HepG2 (cell line): Measurements from ENCODE around the gene E2F3. TPM values are rescaled to one million over a fixed set of nuclear protein-coding genes. Genes with fewer than 3 reads are reported as not detected.

Experiments
- AKAP8 ChIP-seq: sonication (generic); formaldehyde crosslinking; IDR thresholded peaks from 2 replicates; pipeline ENCODE4 v1.5.1; 2020; ENCODE audit warnings: mild to moderate bottlenecking, missing genetic modification reagents
- ARID2 ChIP-seq: sonication (generic); formaldehyde crosslinking; IDR thresholded peaks from 2 replicates; pipeline ENCODE4 v1.8.1; 2022; ENCODE audit warnings: mild to moderate bottlenecking, missing genetic modification reagents, borderline replicate concordance
- ASH2L ChIP-seq: fragments of 300-600, 200-600 bp; sonication (generic); IDR thresholded peaks from 2 replicates; pipeline ENCODE4 v1.7.0; 2017; ENCODE audit warnings: low read depth, mild to moderate bottlenecking, moderate library complexity, mixed read lengths, low read length; ENCODE audit not compliant: insufficient read length
- FOXA1 ChIP-seq, 2 experiments: fragments of 450-650 bp in 1 of 2; sonication (generic) in 1 of 2; formaldehyde crosslinking in 1 of 2; IDR thresholded peaks; 2 replicates each; pipeline versions ENCODE4 v1.4.0 to v1.6.1; 2016 to 2020; ENCODE audit warnings: missing genetic modification reagents in 1 of 2
- HDAC2 ChIP-seq: sonication (generic); formaldehyde crosslinking; IDR thresholded peaks from 2 replicates; pipeline ENCODE4 v1.4.0; 2020; ENCODE audit warnings: missing genetic modification reagents
- HMG20B ChIP-seq: conservative IDR thresholded peaks from 2 replicates; pipeline ENCODE4 v1.6.1; 2016; ENCODE audit warnings: missing genetic modification reagents, missing compliant biosample characterization
- HOMEZ ChIP-seq: IDR thresholded peaks from 2 replicates; pipeline ENCODE4 v1.6.1; 2016; ENCODE audit warnings: low read depth
- HOXA7 ChIP-seq: sonication (generic); formaldehyde crosslinking; IDR thresholded peaks from 2 replicates; pipeline ENCODE4 v1.8.1; 2022; ENCODE audit warnings: mild to moderate bottlenecking, missing genetic modification reagents, moderate library complexity
- MIER2 ChIP-seq: IDR thresholded peaks from 2 replicates; pipeline ENCODE4 v1.6.1; 2016; ENCODE audit warnings: missing biosample characterization, missing genetic modification reagents
- MYC ChIP-seq: sonication (generic); formaldehyde crosslinking; IDR thresholded peaks from 2 replicates; pipeline ENCODE4 v1.9.0; 2021; ENCODE audit warnings: missing genetic modification reagents, borderline replicate concordance
- NFIB ChIP-seq: sonication (generic); formaldehyde crosslinking; IDR thresholded peaks from 2 replicates; pipeline ENCODE4 v1.9.0; 2021; ENCODE audit warnings: missing genetic modification reagents, mild to moderate bottlenecking, borderline replicate concordance
- NR1H2 ChIP-seq: sonication (generic); formaldehyde crosslinking; IDR thresholded peaks from 2 replicates; pipeline ENCODE4 v1.8.1; 2022; ENCODE audit warnings: low read depth, missing genetic modification reagents, borderline replicate concordance
- RBAK ChIP-seq: sonication (generic); formaldehyde crosslinking; IDR thresholded peaks from 2 replicates; pipeline ENCODE4 v1.5.1; 2020; ENCODE audit warnings: mild to moderate bottlenecking, missing genetic modification reagents
- SMYD3 ChIP-seq: sonication (generic); formaldehyde crosslinking; IDR thresholded peaks from 2 replicates; pipeline ENCODE4 v1.8.1; 2023; ENCODE audit warnings: mild to moderate bottlenecking, missing genetic modification reagents
- SNAPC2 ChIP-seq: sonication (generic); formaldehyde crosslinking; IDR thresholded peaks from 2 replicates; pipeline ENCODE4 v1.8.1; 2022; ENCODE audit warnings: mild to moderate bottlenecking, missing genetic modification reagents
- SPEN ChIP-seq: sonication (generic); formaldehyde crosslinking; IDR thresholded peaks from 2 replicates; pipeline ENCODE4 v1.5.1; 2020; ENCODE audit warnings: low read depth, mild to moderate bottlenecking, missing genetic modification reagents
- TFAP4 ChIP-seq: sonication (generic); IDR thresholded peaks from 2 replicates; pipeline ENCODE4 v1.6.1; 2016; ENCODE audit warnings: low read depth, borderline replicate concordance
- ZC3H4 ChIP-seq: sonication (generic); formaldehyde crosslinking; IDR thresholded peaks from 2 replicates; pipeline ENCODE4 v1.4.0; 2020; ENCODE audit warnings: missing genetic modification reagents, borderline replicate concordance
- ZNF124 ChIP-seq: sonication (generic); formaldehyde crosslinking; IDR thresholded peaks from 2 replicates; pipeline ENCODE4 v1.4.0; 2020; ENCODE audit warnings: missing genetic modification reagents
- ZNF256 ChIP-seq: sonication (generic); formaldehyde crosslinking; conservative IDR thresholded peaks from 2 replicates; pipeline ENCODE4 v1.4.0; 2020; ENCODE audit warnings: missing genetic modification reagents
- ZNF263 ChIP-seq: sonication (generic); formaldehyde crosslinking; IDR thresholded peaks from 2 replicates; pipeline ENCODE4 v1.4.0; 2020; ENCODE audit warnings: missing genetic modification reagents
- ZNF331 ChIP-seq: sonication (generic); formaldehyde crosslinking; IDR thresholded peaks from 2 replicates; pipeline ENCODE4 v1.4.0; 2020; ENCODE audit warnings: missing genetic modification reagents
- ZNF609 ChIP-seq: sonication (generic); formaldehyde crosslinking; IDR thresholded peaks from 2 replicates; pipeline ENCODE4 v1.4.0; 2020; ENCODE audit warnings: mild to moderate bottlenecking, missing genetic modification reagents, borderline replicate concordance
- ZNF616 ChIP-seq: sonication (generic); formaldehyde crosslinking; IDR thresholded peaks from 2 replicates; pipeline ENCODE4 v1.5.0; 2020; ENCODE audit warnings: low read depth, mild to moderate bottlenecking, missing genetic modification reagents
- ZNF746 ChIP-seq: sonication (generic); formaldehyde crosslinking; IDR thresholded peaks from 2 replicates; pipeline ENCODE4 v1.8.0; 2022; ENCODE audit warnings: mild to moderate bottlenecking, missing genetic modification reagents
- ZSCAN25 ChIP-seq: sonication (generic); formaldehyde crosslinking; IDR thresholded peaks from 2 replicates; pipeline ENCODE4 v1.8.0; 2022; ENCODE audit warnings: mild to moderate bottlenecking, missing genetic modification reagents
- ZZZ3 ChIP-seq: sonication (generic); formaldehyde crosslinking; IDR thresholded peaks from 2 replicates; pipeline ENCODE4 v1.4.0; 2020; ENCODE audit warnings: missing genetic modification reagents, mild to moderate bottlenecking, borderline replicate concordance
- polyA plus RNA-seq, 8 experiments: library from polyadenylated mRNA; depleted of rRNA in 3 of 8; stranded (reverse) in 7 of 8; unstranded in 1 of 8; fragments of >200 nt; fragmentation: Illumina TruSeq in 4 of 8; extraction: Trizol in 4 of 8; gene quantifications; 2 replicates each; pipeline versions ENCODE4 v1.2.1 to v1.2.3, GENCODE V29; 2011 to 2016; ENCODE audit warnings: low read depth in 4 of 8, missing spikeins in 1 of 8, mixed read lengths in 1 of 8; ENCODE audit not compliant: insufficient read depth in 1 of 8
- total RNA-seq, 5 experiments: library from RNA; depleted of rRNA; stranded (reverse); fragments of >200 nt; fragmentation: Illumina TruSeq; extraction: Trizol; gene quantifications; 2 replicates each; pipeline ENCODE4 v1.2.3, GENCODE V29; 2016; ENCODE audit warnings: low read depth in 1 of 5

E2F3 gene
- total and polyA plus RNA-seq, 2 of the 13 experiments (the other 11 are each of a cell fraction or from before 2014, with no cell fraction given) = 8.5 to 12.7 TPM

- TF ChIP-seq FOXA1 (IDR thresholded peaks at IDR 0.05) (no peak), FOXA1 (CRISPR knock-in tag; IDR thresholded peaks at IDR 0.05) (no peak), SPEN (CRISPR knock-in tag) (no peak), ZNF609 (CRISPR knock-in tag) (no peak), ZNF331 (0 out of 2 replicates have a peak, but pooled peaks have one; percentile 45), HOXA7 (CRISPR knock-in tag) (no peak), ZZZ3 (CRISPR knock-in tag) (no peak), MYC (no peak), ASH2L (peak; percentile 36), MIER2 (CRISPR knock-in tag) (no peak), ZC3H4 (no peak), HDAC2 (CRISPR knock-in tag) (no peak), NFIB (CRISPR knock-in tag) (no peak), ZSCAN25 (CRISPR knock-in tag) (no peak), ZNF263 (CRISPR knock-in tag) (no peak), ARID2 (CRISPR knock-in tag) (no peak), RBAK (CRISPR knock-in tag) (no peak), HMG20B (CRISPR knock-in tag) (no peak), AKAP8 (CRISPR knock-in tag) (no peak), SNAPC2 (CRISPR knock-in tag) (no peak), ZNF746 (CRISPR knock-in tag) (no peak), ZNF124 (CRISPR knock-in tag) (no peak), TFAP4 (no peak), ZNF616 (CRISPR knock-in tag) (no peak), ZNF256 (CRISPR knock-in tag) (no peak), NR1H2 (CRISPR knock-in tag) (no peak), SMYD3 (CRISPR knock-in tag) (no peak), HOMEZ (CRISPR knock-in tag) (0 out of 2 replicates have a peak, but pooled peaks have one; percentile 6)
These were observed 26.2 kb downstream of the E2F3 start (continued) for GRCh38 chr6:20427856-20428255.
